Stimulated activated CD8-positive, alpha-beta memory T cell treated with anti-CD3 and anti-CD28 coated beads, Interleukin-4, amount 100 ng/mL, for 48 hours (primary cell): ENCODE results near the gene CFAP69.
"Not testable (repeated sequence)": the region's sequence is repeated elsewhere in the genome, so short reads cannot be mapped to it uniquely, and the experiment has no call there.

Source experiments
- DNase-seq: peaks from one replicate; pipeline ENCODE4 v3.0.0-alpha.2; 2020

The CFAP69 gene

GRCh38 chr7:90276033-90276728 is 31.2 kb downstream of the CFAP69 start:
- DNase-seq = no peak

DNA sequence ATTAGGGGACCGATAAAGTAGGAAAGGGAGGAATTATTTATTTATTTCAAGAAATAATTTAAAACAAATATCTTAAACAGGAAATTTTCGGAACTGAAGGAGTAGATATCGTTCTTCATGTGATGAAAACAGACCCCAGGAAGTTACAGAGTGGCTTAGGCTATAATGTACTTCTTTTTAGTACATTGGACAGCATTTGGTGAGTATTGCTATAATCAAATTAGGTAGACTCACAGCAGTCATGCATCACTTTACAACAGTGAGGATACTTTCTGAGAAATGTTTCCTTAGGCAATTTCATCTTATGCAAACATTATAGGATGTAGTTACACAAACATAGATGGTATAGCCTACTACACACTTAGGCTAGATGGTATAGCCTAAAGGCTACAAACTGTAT is 43.2 kb downstream of the CFAP69 start:
- no peak for DNase-seq

DNA sequence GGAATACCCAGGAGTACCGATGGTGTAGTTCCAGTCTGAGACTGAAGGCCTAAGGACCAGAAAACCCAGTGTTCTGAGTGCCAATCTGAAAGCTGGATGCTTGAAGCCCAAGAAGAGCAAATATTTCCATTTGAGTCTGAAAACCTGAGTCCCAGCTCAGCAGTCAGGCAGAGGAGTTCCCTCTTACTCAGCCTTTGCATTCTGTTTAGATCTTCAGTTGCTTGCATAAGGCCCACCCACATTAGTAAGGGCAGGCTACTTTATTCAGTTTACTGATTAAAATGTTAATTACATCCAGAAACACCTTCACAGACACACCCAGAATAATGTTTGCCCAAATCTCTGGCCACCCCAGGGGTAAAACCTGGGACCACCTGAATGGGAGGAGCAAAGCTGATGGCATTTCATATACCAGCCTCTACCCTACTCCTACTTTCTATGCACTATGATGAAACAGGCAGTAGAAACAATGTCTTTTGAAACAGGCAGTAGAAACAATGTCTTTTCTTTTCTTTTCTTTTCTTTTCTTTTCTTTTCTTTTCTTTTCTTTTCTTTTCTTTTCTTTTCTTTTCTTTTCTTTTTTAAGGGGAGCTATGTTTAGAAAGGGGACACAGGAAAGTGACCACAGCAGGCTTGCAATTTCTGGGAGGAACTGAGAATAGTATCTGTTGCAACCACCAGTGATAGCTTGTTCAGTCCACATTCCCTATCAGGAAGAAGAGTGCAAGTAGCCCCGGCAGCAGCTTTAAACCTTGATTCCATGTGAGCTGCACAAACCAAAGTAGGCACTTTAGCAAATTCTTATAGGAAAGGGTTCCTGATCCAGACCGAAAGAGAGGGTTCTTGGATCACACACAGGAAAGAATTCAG is 45.5 kb downstream of the CFAP69 start:
- DNase-seq = no peak

- no peak for DNase-seq
Measured at GRCh38 chr7:90298145-90299038, 53.4 kb downstream of the CFAP69 start.

GRCh38 chr7:90303241-90303640 is 58.3 kb downstream of the CFAP69 start:
- DNase-seq = no peak

DNA sequence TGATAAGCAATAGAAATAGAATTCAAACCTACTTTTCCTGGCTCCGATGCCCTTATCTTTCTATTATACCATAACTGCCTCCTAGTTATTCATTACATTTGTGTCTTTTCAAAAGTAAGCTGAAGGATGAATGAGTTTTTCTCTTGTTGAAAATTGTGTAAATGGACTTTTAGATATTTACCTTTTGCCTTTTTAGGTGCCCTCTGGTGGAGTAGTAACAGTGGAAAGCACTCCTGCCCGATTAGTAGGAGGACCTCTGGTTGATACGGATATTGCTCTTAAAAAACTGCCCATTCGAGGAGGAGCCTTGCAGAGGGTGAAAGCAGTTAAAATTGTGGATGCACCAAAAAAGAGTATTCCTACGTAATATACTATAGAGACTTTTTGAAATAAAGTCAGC is 64.9 kb downstream of the CFAP69 start:
- DNase-seq = no peak

DNA sequence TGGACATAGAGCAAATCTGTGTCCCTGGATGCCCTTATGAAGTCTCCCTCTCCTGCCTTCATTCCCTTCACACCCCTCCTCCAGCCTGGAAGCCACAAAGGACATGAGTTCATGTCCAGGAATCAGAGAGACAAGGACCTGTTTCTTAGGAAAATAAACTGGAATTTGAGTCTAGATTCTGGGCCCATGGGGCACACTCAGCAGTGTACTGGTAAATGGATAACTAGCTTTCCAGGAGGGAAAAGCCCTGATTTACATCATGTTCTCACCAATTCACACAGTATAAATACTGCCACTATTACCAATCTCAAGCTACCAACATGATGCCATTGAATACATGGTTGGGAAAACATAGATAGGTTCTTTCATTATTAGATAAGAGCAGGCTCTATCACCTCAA is 66.2 kb downstream of the CFAP69 start:
- no peak for DNase-seq

DNA sequence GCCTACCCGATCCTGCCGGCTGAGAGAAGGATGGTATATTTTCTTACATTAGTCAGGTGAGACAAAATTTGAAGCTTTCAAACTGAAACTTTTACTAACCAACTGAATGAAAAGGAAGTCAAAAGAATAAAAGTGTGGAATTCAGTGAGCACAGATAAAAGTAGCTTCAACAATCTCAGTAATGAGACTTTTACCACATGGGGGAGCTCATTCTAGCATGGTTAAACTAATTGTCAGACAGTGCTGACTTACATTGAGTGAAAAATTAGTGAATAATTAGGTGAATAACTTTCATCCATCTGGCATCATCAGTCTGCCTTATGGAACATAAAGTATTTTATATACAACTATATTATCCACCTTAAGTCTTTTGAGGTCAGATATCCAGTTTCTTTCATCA is 67.8 kb downstream of the CFAP69 start:
- DNase-seq = no peak

DNA sequence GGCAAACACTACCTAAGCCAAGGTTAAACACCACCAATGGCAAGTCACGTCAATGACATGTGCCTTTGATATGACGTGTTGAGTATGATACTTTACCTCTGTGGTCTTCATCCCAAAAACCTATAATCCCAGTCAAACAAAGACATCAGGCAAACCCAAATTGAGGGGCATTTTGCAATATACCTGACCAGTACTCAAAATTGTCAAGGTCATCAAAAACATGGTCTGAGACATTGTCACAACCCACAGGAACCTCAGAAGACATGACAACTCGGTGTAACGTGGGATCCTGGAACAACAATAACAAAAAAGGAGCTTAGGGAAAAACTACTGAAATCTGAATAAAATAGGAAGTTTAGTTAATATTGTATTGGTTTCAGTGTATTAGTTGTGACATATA is 68.9 kb downstream of the CFAP69 start:
- DNase-seq = no peak

- DNase-seq = no peak
Measured at GRCh38 chr7:90320014-90320413, 75.0 kb downstream of the CFAP69 start.

DNA sequence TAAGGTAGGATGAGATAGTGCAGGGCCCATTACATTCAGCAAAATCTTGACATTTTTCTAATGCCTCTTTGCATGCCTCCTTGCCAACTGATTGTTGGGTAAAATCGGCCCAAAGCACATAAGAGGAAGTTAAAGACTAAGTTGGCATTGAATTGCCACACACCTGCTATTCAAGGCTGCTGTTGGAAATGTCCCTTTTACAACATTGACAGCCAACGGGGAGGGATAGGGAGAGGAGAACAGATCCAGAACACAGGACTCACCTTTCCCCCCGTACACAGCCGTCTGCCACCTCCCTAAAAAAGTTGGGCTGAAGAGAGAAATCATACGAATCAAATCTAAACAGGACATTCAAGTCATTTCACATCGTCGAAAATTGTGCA is 75.4 kb downstream of the CFAP69 start:
- no peak for DNase-seq

GRCh38 chr7:90320801-90321494 is 76.0 kb downstream of the CFAP69 start, which contains the start of gene FAM237B:
TSS of gene FAM237B (minus strand) at chr7:90321304. CDS start at chr7:90319748, 1,556 bp downstream.
- no peak for DNase-seq

- no peak for DNase-seq
Measured at GRCh38 chr7:90322837-90323236, 77.9 kb downstream of the CFAP69 start.

GRCh38 chr7:90326500-90326899 is 81.5 kb downstream of the CFAP69 start:
- DNase-seq = no peak

DNA sequence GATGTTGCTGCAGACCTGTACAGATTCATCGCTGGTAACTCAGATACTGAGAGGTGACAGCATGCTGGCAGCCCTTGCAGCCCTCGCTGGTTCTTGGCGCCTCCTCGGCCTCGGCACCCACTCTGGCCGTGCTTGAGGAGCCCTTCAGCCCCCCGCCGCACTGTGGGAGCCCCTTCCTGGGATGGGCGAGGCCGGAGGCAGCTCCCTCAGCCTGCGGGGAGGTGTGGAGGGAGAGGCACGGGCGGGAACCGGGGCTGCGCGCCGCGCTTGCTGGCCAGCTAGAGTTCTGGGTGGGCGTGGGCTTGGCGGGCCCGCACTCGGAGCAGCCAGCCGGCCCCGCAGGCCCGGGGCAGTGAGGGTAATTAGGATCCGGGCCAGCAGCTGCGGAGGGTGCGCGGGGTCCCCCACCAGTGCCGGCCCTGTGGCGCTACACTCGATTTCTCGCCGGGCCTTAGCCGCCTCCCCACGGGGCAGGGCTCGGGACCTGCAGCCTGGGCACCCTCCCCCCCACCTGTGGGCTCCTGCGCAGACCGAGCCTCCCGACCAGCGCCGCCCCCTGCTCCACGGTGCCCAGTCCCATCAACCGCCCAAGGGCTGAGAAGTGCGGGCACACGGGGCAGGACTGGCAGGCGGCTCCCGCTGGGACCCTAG is 89.3 kb downstream of the CFAP69 start:
- no peak for DNase-seq

DNA sequence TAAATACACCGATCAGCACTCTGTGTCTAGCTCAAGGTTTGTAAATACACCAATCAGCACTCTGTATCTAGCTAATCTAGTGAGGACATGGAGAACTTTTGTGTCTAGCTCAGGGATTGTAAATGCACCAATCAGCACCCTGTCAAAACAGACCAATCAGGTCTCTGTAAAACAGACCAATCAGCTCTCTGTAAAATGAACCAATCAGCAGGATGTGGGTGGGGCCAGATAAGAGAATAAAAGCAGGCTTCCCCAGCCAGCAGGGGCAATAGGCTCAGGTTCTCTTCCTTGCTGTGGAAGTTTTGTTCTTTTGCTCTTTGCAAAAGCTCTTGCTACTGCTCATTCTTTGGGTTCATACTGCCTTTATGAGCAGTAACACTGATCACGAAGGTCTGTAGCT is 90.0 kb downstream of the CFAP69 start:
- DNase-seq = not testable (repeated sequence)

DNA sequence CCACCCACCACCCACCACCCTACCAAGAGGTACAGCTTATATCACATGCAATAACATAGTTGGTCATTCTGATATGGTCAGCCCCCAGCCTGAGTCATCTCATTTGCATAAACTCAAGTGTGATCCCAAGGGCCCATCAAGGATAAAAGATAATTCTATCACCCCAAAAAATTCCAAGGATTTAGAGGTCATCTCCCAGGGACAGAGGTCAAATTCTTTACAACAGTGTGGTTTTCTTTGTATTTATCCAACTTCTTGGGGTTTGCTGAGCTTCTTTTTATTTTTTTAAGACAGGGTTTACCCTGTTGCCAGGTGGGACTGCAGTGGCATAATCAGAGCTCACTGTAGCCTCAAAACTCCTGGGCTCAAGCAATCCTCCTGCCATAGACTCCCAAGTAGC is 92.1 kb downstream of the CFAP69 start:
- no peak for DNase-seq

GRCh38 chr7:90345016-90345415 is 100.0 kb downstream of the CFAP69 start:
- no peak for DNase-seq

DNA sequence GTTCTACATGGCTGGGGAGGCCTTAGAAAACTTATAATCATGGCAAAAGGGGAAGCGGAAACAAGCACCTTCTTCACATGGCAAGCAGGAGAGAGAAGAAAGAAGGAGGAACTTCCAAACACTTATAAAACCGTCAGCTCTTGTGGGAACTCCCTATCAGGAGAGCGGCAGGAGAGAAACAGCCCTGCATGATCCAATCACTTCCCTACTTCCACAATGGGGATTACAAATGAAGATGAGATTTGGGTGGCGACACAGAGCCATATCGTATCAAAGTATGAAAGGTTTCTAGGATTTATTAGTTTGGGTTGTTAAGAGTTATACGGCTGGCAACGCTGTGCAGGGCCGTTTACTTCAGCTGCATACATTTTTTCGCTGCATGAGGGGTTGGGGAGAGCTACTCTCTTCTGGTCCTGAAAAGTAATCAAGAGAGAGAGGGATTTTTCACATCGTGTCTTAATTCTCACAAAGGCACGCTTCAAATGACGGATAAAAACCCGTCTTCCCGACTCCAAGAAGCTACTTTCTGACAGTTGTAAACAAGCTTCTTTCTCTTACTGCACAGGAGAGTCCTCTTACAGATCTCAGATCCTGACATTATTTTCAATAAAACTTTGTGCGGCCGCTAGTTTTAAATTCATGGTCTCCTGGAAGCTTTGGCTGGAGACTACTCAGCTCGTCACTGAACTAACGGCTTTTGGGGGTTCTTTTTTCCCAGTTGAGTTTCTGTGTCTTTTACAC is 100.8 kb downstream of the CFAP69 start:
- DNase-seq = no peak

- peak; percentile 96 for DNase-seq
Measured at GRCh38 chr7:90346336-90347125, 101.6 kb downstream of the CFAP69 start, which contains the start of gene GTPBP10. TSS of gene GTPBP10 (plus strand) at chr7:90346716. CDS start at chr7:90346742, 26 bp downstream.
